GM23338 (cell line): ENCODE data around the gene PIP5K1C. TPM values are rescaled to one million over a fixed set of nuclear protein-coding genes. Genes with fewer than 3 reads are reported as not detected.

Experiments used
- ATAC-seq: fragments of 200-7000 bp; cut with Tn5 transposase; 3 replicates; pipeline ENCODE4 v1.9.1; 2020
- DNase-seq: peaks from one replicate; pipeline ENCODE4 v3.0.0-alpha.2; 2015; ENCODE audit warnings: low spot score
- H2AFZ ChIP-seq: fragments of 200-600 bp; sonication (generic); 2 replicates; pipeline ENCODE4 v1.8.0; 2016; ENCODE audit warnings: antibody characterized with exemption, mild to moderate bottlenecking, moderate library complexity
- H3F3A ChIP-seq: fragments of 200-600 bp; sonication (generic); replicated peaks from 2 replicates; pipeline ENCODE4 v1.8.0; 2017; ENCODE audit warnings: antibody characterized with exemption, mixed run types, low read depth
- H3K27ac ChIP-seq: fragments of 200-600 bp; sonication (generic); 2 replicates; pipeline ENCODE4 v1.6.1; 2016; ENCODE audit warnings: low read depth
- H3K27me3 ChIP-seq: fragments of 200-600 bp; sonication (generic); 2 replicates; pipeline ENCODE4 v1.8.0; 2016; ENCODE audit warnings: mild to moderate bottlenecking, mixed run types, moderate library complexity; ENCODE audit not compliant: insufficient read depth
- H3K36me3 ChIP-seq: fragments of 200-600 bp; sonication (generic); 2 replicates; pipeline ENCODE4 v1.8.0; 2016; ENCODE audit warnings: mild to moderate bottlenecking; ENCODE audit not compliant: insufficient read depth
- H3K4me1 ChIP-seq: fragments of 200-600 bp; sonication (generic); 2 replicates; pipeline ENCODE4 v1.8.0; 2016; ENCODE audit warnings: mild to moderate bottlenecking, moderate library complexity; ENCODE audit not compliant: insufficient read depth
- H3K4me2 ChIP-seq: fragments of 200-600 bp; sonication (generic); 2 replicates; pipeline ENCODE4 v1.7.1; 2017; ENCODE audit warnings: mixed run types
- H3K4me3 ChIP-seq: fragments of 200-600 bp; sonication (generic); 2 replicates; pipeline ENCODE4 v1.6.1; 2016; ENCODE audit warnings: mixed run types
- H3K79me2 ChIP-seq: fragments of 200-600 bp; sonication (generic); replicated peaks from 2 replicates; pipeline ENCODE4 v1.8.0; 2017; ENCODE audit warnings: mild to moderate bottlenecking; ENCODE audit not compliant: insufficient read depth
- H3K9me2 ChIP-seq: fragments of 200-600 bp; sonication (generic); 2 replicates; pipeline ENCODE4 v1.8.0; 2017; ENCODE audit not compliant: insufficient read depth
- H4K20me1 ChIP-seq: fragments of 200-600 bp; sonication (generic); replicated peaks from 2 replicates; pipeline ENCODE4 v1.8.0; 2017; ENCODE audit warnings: mild to moderate bottlenecking; ENCODE audit not compliant: insufficient read depth
- H3K27ac Mint-ChIP-seq: 2 replicates; pipeline ENCODE4 v1.8.0; 2020; ENCODE audit warnings: inconsistent platforms, mild to moderate bottlenecking, moderate library complexity, mixed read lengths
- H3K27me3 Mint-ChIP-seq: 3 replicates; pipeline ENCODE4 v1.8.0; 2022; ENCODE audit warnings: low read depth, mild to moderate bottlenecking, moderate library complexity, mixed read lengths, inconsistent platforms; ENCODE audit not compliant: insufficient read depth, poor library complexity
- H3K36me3 Mint-ChIP-seq: 3 replicates; pipeline ENCODE4 v1.8.0; 2021; ENCODE audit warnings: low read depth, mild to moderate bottlenecking, inconsistent platforms, moderate library complexity, mixed read lengths
- H3K4me1 Mint-ChIP-seq: 3 replicates; pipeline ENCODE4 v1.8.0; 2020; ENCODE audit warnings: mild to moderate bottlenecking, inconsistent platforms, mixed read lengths
- H3K4me3 Mint-ChIP-seq: 3 replicates; pipeline ENCODE4 v1.8.0; 2021; ENCODE audit warnings: moderate library complexity, mild to moderate bottlenecking, inconsistent platforms, mixed read lengths
- H3K9me3 Mint-ChIP-seq: 3 replicates; pipeline ENCODE4 v1.8.0; 2020; ENCODE audit warnings: moderate library complexity, mild to moderate bottlenecking, inconsistent platforms, mixed read lengths
- CREB1 ChIP-seq: fragments of 250-450 bp; sonication (Bioruptor Pico); IDR thresholded peaks from 2 replicates; pipeline ENCODE4 v1.5.0; 2020; ENCODE audit warnings: low read depth, mild to moderate bottlenecking, moderate library complexity
- CTCF ChIP-seq, 2 experiments: fragments of 200-600 bp in 1 of 2; sonication (generic) in 1 of 2; conservative IDR thresholded peaks; 2 replicates each; pipeline versions ENCODE4 v1.5.1 to v1.6.1; 2016 to 2017; ENCODE audit warnings: antibody characterized with exemption in 2 of 2, low read depth in 2 of 2, mild to moderate bottlenecking in 2 of 2, moderate library complexity in 1 of 2
- EZH2phosphoT487 ChIP-seq: fragments of 200-600 bp; sonication (generic); IDR thresholded peaks from one replicate; pipeline ENCODE4 v1.8.1; 2018; ENCODE audit warnings: antibody characterized with exemption; ENCODE audit not compliant: unreplicated experiment
- STAT1 ChIP-seq: IDR thresholded peaks from one replicate; pipeline ENCODE4 v1.6.1; 2016; ENCODE audit warnings: antibody characterized with exemption; ENCODE audit not compliant: unreplicated experiment
- ZNF331 ChIP-seq: fragments of 250-450 bp; sonication (Bioruptor Pico); IDR thresholded peaks from 2 replicates; pipeline ENCODE4 v1.5.0; 2020; ENCODE audit warnings: low read depth, mild to moderate bottlenecking, moderate library complexity
- polyA plus RNA-seq: library from polyadenylated mRNA; unstranded; fragments of >200 nt; fragmentation: Nextera tagmentation; extraction: Ambion mirVana; gene quantifications from 2 replicates; pipeline ENCODE4 v1.2.1, GENCODE V29; 2016
- total RNA-seq: library from RNA; depleted of rRNA; stranded (reverse); fragments of >200 nt; shearing (Covaris generic); gene quantifications from 2 replicates; pipeline ENCODE4 v1.2.3, GENCODE V29; 2014
- TF ChIP-seq, protein P1 (sequence below): fragments of 250-450 bp; sonication (Bioruptor Pico); IDR thresholded peaks from 2 replicates; pipeline ENCODE4 v1.5.0; 2020; ENCODE audit warnings: mild to moderate bottlenecking, moderate library complexity

PIP5K1C gene
- total and polyA plus RNA-seq, 2 experiments from 2014 or later, result 11.8 to 46.7 TPM

DNA sequence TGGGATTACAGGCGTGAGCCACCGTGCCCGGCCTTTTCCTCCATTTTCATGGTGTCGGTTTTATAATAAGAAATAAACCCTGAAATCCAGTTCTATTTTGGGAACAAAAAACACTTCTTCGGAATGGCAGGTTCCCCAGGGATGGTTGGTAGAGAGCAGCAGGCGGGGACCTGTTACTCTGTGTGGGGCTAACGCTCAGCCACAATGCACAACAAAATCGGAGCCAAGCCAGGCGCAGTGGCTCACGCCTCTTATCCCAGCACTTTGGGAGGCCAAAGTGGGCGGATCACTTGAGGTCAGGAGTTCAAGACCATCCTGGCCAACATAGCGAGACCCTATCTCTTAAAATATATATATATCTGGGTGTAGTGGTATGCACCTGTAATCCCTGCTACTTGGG is 99.2 kb downstream of the PIP5K1C start:
- no peaks in the 10 kb centered on the region for H3K36me3 ChIP-seq
- H3K27ac ChIP-seq, result no peak overlapping the region
- H3K4me3 ChIP-seq, result no peak overlapping the region
- peaks cover 2% of the 10 kb centered on the region; the same call in 1 of the 2 replicates for H3K4me1 ChIP-seq
- Mint-ChIP-seq H3K4me3 (no peak overlapping the region), H3K27ac (no peak overlapping the region), H3K4me1 (no peaks in the 10 kb centered on the region), H3K27me3 (peaks cover 10% of the 10 kb centered on the region), H3K36me3 (no peaks in the 10 kb centered on the region), H3K9me3 (no peaks in the 10 kb centered on the region; the same call in 2 of the 3 replicates)
- no peaks in the 10 kb centered on the region for H3K79me2 ChIP-seq
- H3K9me2 ChIP-seq, result no peaks in the 10 kb centered on the region
- H4K20me1 ChIP-seq, result no peaks in the 10 kb centered on the region
- no peak for TF ChIP-seq STAT1
- TF ChIP-seq, protein P1, sequence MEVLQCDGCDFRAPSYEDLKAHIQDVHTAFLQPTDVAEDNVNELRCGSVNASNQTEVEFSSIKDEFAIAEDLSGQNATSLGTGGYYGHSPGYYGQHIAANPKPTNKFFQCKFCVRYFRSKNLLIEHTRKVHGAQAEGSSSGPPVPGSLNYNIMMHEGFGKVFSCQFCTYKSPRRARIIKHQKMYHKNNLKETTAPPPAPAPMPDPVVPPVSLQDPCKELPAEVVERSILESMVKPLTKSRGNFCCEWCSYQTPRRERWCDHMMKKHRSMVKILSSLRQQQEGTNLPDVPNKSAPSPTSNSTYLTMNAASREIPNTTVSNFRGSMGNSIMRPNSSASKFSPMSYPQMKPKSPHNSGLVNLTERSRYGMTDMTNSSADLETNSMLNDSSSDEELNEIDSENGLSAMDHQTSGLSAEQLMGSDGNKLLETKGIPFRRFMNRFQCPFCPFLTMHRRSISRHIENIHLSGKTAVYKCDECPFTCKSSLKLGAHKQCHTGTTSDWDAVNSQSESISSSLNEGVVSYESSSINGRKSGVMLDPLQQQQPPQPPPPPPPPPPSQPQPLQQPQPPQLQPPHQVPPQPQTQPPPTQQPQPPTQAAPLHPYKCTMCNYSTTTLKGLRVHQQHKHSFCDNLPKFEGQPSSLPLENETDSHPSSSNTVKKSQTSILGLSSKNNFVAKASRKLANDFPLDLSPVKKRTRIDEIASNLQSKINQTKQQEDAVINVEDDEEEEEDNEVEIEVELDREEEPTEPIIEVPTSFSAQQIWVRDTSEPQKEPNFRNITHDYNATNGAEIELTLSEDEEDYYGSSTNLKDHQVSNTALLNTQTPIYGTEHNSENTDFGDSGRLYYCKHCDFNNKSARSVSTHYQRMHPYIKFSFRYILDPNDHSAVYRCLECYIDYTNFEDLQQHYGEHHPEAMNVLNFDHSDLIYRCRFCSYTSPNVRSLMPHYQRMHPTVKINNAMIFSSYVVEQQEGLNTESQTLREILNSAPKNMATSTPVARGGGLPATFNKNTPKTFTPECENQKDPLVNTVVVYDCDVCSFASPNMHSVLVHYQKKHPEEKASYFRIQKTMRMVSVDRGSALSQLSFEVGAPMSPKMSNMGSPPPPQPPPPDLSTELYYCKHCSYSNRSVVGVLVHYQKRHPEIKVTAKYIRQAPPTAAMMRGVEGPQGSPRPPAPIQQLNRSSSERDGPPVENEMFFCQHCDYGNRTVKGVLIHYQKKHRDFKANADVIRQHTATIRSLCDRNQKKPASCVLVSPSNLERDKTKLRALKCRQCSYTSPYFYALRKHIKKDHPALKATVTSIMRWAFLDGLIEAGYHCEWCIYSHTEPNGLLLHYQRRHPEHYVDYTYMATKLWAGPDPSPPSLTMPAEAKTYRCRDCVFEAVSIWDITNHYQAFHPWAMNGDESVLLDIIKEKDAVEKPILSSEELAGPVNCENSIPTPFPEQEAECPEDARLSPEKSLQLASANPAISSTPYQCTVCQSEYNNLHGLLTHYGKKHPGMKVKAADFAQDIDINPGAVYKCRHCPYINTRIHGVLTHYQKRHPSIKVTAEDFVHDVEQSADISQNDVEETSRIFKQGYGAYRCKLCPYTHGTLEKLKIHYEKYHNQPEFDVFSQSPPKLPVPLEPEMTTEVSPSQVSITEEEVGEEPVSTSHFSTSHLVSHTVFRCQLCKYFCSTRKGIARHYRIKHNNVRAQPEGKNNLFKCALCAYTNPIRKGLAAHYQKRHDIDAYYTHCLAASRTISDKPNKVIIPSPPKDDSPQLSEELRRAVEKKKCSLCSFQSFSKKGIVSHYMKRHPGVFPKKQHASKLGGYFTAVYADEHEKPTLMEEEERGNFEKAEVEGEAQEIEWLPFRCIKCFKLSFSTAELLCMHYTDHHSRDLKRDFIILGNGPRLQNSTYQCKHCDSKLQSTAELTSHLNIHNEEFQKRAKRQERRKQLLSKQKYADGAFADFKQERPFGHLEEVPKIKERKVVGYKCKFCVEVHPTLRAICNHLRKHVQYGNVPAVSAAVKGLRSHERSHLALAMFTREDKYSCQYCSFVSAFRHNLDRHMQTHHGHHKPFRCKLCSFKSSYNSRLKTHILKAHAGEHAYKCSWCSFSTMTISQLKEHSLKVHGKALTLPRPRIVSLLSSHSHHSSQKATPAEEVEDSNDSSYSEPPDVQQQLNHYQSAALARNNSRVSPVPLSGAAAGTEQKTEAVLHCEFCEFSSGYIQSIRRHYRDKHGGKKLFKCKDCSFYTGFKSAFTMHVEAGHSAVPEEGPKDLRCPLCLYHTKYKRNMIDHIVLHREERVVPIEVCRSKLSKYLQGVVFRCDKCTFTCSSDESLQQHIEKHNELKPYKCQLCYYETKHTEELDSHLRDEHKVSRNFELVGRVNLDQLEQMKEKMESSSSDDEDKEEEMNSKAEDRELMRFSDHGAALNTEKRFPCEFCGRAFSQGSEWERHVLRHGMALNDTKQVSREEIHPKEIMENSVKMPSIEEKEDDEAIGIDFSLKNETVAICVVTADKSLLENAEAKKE, result no peak
- no peak for TF ChIP-seq ZNF331
- no peak for TF ChIP-seq CREB1 (CRISPR knock-in tag)
- TF ChIP-seq CTCF (conservative IDR thresholded peaks at IDR 0.05; ENCODE audit: low read depth in 2 of 2), result no peak
- TF ChIP-seq EZH2phosphoT487, result no peak
- peaks cover 9% of the 10 kb centered on the region for H3K27me3 ChIP-seq
- H3K4me2 ChIP-seq, result no peak overlapping the region
- no peaks in the 10 kb centered on the region for H3F3A ChIP-seq
- H2AFZ ChIP-seq, result no peak overlapping the region
- ATAC-seq (no peak), DNase-seq (no peak)
